ENCODE results near the gene UAP1L1. TPM values are rescaled to one million over a fixed set of nuclear protein-coding genes. Genes with fewer than 3 reads are reported as not detected.
"Not testable (repeated sequence)": the region's sequence is repeated elsewhere in the genome, so short reads cannot be mapped to it uniquely, and the experiment has no call there.

The UAP1L1 gene
- total and polyA plus RNA-seq, 12 donors, result 3.4 to 24.3 (median 8.5) TPM

DNA sequence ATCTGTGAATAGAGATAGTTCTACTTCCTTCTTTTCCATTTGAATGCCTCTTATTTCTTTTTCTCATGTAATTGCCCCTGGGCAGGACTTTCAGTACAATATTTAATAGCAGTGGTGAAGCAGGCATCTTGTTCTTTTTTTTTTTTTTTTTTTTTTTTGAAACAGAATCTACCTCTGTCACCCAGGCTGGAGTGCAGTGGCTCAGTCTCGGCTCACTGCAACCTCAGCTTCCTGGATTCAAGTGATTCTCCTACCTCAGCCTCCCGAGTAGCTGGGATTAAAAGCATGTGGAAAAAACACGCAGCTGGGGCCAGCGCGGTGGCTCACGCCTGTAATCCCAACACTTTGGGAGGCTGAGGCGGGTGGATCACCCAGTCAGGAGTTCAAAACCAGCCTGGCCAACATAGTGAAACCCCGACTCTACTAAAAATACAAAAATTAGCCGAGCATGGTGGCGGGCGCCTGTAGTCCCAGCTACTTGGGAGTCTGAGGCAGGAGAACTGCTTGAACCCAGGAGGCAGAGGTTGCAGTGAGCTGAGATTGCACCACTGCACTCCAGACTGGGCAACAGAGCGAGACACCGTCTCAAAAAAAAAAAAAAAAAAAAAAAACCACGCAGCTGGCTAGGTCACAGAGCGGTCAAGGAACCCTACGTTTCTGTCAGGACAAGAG lies 45.6 kb downstream of the UAP1L1 start:
- DNase-seq, H3K9me3 ChIP-seq, ATAC-seq, H3K27me3 ChIP-seq, H3K36me3 ChIP-seq, H3K27ac ChIP-seq, H3K4me3 ChIP-seq: not testable (repeated sequence)
- intact Hi-C loops (cut with DNase I), result loop anchor here in 6 of 10 donors (2.0 to 5.0 kb wide), 3 partner anchors 104 to 106 kb away; partner anchors contain the start of genes RNF224 (in 5 of the 6) and CYSRT1 (in 2 of the 6)
- H3K4me1 ChIP-seq, result peaks cover 3 to 20% (median 16%) of the 10 kb centered on the region in 9 donors
- WGBS, 2 donors, result 92 to 94% methylated on average over 15 to 16 of the region's 16 CpGs

DNA sequence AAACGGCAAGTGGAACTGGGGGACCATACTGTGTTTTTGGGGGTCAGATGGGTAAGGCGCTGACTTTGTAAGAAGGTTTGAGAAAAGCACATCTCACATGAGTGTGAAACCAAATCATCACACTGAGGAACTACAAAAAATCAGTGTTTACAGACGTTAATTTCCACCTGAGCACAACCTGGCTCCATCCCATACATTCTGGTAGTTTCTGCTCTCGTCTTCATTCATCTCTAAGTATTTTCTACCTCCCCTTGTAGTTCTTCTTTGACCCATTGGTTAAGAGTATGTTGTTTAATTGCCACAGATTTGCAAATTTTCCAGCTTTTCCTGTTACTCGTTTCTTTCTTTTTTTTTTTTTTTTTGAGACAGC lies 46.1 kb downstream of the UAP1L1 start:
- DNase-seq (no peak), ATAC-seq (no peak)
- H3K36me3 ChIP-seq, result no peaks in the 10 kb centered on the region
- intact Hi-C loops (cut with DNase I), result loop anchor here in 6 of 10 donors (2.0 to 5.0 kb wide), 3 partner anchors 103 to 105 kb away; partner anchors contain the start of genes RNF224 (in 5 of the 6) and CYSRT1 (in 2 of the 6)
- no peaks in the 10 kb centered on the region for H3K27me3 ChIP-seq
- no peak overlapping the region for H3K4me3 ChIP-seq
- no peak overlapping the region for H3K27ac ChIP-seq
- 78 to 85% methylated on average over 5 of the region's 5 CpGs for WGBS, 2 donors
- no peaks in the 10 kb centered on the region for H3K9me3 ChIP-seq
- H3K4me1 ChIP-seq, result peaks cover 8 to 25% (median 21%) of the 10 kb centered on the region in 9 donors
- TF ChIP-seq CTCF (IDR thresholded peaks at IDR 0.05), result no peak

- H3K4me1 ChIP-seq, result peaks cover 9 to 31% (median 26%) of the 10 kb centered on the region in 9 donors
- 92 to 95% methylated on average over 5 of the region's 5 CpGs for WGBS, 2 donors
- H3K9me3 ChIP-seq, H3K27me3 ChIP-seq, H3K27ac ChIP-seq, H3K36me3 ChIP-seq, DNase-seq, ATAC-seq, H3K4me3 ChIP-seq: not testable (repeated sequence)
- intact Hi-C loops (cut with DNase I), result loop anchor here in 6 of 10 donors (2.0 to 5.0 kb wide), 3 partner anchors 103 to 105 kb away; partner anchors contain the start of genes RNF224 (in 5 of the 6) and CYSRT1 (in 2 of the 6)
Observed at GRCh38 chr9:137123952-137124462, 46.7 kb downstream of the UAP1L1 start.

GRCh38 chr9:137126786-137127185 lies 49.5 kb downstream of the UAP1L1 start:
- Histone ChIP-seq H3K27ac (peak overlapping the region in 7 of 10 donors; percentile 58 to 87 (median 70)), H3K9me3 (peaks cover 0 to 15% (median 0%) of the 10 kb centered on the region in 11 donors), H3K36me3 (no peaks in the 10 kb centered on the region), H3K4me3 (peak overlapping the region in 8 of 10 donors; percentile 16 to 94 (median 44)), H3K4me1 (peaks cover 9 to 42% (median 28%) of the 10 kb centered on the region in 9 donors), H3K27me3 (peaks cover 0 to 14% (median 0%) of the 10 kb centered on the region in 7 donors)
- 31 to 47% methylated on average over 3 of the region's 3 CpGs for WGBS, 2 donors
- DNase-seq, result no peak
- no peak for ATAC-seq
- TF ChIP-seq CTCF (IDR thresholded peaks at IDR 0.05), result no peak
- intact Hi-C loops (cut with DNase I), result no loop called here

DNA sequence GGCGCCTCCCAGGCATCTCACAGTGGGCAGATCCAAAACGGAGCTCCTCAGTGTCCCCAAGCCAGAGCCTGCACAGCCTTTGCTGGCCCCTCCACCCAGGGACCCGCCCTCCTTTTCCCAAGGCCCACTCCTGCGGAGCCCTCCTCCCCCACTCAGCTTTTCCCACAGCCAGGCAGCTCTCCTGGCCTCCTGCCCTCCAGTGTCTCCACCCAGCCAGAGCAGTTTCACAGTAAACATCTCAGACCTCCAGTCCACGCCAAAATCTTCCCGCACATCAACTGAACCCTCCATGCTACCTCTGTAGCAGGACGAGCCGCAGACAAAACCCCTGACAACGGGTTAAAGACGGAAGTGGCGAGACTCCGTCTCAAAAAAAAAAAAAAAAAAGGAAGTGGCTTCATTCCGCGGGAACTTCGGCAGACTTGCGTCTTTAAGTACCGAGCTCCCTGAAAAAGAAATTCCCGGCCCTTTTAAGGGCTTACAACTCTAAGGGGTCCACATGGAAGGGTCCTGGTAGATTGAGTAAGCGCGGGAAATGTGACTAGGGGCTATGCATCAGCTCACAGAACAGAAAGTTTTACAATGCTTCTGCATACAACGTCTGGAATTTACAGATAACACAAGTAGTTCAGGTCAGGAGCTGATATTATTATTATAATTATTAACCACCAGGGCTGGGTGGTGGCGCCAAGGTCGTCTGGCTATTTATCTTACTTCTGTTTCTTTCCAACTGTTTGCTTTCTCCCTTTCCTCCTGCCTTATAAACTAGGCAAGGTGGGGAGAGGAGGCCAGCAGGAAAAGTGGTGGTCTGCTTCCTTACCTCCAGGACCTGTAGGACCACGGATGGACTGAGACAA lies 50.2 kb downstream of the UAP1L1 start:
- WGBS, 2 donors, result 31 to 32% methylated on average over 24 of the region's 24 CpGs
- Histone ChIP-seq H3K4me1 (peaks cover 9 to 42% (median 28%) of the 10 kb centered on the region in 9 donors), H3K9me3 (peaks cover 0 to 15% (median 0%) of the 10 kb centered on the region in 11 donors), H3K27ac (peak overlapping the region in 7 of 10 donors; percentile 58 to 87 (median 70)), H3K4me3 (peak overlapping the region in 8 of 10 donors; percentile 16 to 94 (median 44)), H3K36me3 (no peaks in the 10 kb centered on the region), H3K27me3 (peaks cover 0 to 19% (median 2%) of the 10 kb centered on the region in 7 donors)
- intact Hi-C loops (cut with DNase I), result no loop called here
- TF ChIP-seq CTCF (IDR thresholded peaks at IDR 0.05), result no peak
- ATAC-seq, result peak in 3 of 8 donors; percentile 3 to 20 (median 12)
- no peak for DNase-seq

Data from heart right ventricle (tissue), 16 donors.